ENCODE data around the gene STS. TPM values are rescaled to one million over a fixed set of nuclear protein-coding genes. Genes with fewer than 3 reads are reported as not detected.

STS gene
- total and polyA plus RNA-seq, 10 of the 15 experiments (the other 5 are each of a cell fraction or from before 2014, with no cell fraction given), result 1.6 to 19.4 (median 4.7) TPM

DNA sequence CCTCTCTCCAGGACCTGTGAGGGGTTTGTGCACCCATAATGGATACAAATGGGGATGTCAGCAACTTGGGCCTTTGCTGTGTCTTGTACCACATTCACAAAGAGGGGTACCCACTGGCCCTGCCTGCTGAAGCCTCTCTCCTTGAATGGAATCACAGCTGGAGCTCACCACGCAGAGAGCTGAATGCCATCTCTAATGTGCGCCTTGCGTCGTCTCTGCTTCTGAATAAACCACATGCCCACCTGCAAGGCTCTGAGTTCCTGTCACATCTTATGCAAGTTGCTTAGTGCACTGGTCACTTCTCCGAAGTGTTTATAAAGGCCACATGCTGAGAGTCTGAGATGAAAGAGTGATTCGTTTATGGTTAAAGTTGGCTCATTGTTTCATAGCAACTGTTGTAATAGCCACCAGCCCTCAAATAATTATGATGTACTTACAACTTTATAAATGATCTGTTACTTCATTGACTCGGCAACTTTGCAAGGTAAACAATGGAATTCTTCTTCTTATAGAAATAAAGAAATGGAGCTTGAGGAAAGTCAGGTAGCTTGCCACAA lies 6.6 kb downstream of the STS start (continued):
- TF ChIP-seq, protein P1, sequence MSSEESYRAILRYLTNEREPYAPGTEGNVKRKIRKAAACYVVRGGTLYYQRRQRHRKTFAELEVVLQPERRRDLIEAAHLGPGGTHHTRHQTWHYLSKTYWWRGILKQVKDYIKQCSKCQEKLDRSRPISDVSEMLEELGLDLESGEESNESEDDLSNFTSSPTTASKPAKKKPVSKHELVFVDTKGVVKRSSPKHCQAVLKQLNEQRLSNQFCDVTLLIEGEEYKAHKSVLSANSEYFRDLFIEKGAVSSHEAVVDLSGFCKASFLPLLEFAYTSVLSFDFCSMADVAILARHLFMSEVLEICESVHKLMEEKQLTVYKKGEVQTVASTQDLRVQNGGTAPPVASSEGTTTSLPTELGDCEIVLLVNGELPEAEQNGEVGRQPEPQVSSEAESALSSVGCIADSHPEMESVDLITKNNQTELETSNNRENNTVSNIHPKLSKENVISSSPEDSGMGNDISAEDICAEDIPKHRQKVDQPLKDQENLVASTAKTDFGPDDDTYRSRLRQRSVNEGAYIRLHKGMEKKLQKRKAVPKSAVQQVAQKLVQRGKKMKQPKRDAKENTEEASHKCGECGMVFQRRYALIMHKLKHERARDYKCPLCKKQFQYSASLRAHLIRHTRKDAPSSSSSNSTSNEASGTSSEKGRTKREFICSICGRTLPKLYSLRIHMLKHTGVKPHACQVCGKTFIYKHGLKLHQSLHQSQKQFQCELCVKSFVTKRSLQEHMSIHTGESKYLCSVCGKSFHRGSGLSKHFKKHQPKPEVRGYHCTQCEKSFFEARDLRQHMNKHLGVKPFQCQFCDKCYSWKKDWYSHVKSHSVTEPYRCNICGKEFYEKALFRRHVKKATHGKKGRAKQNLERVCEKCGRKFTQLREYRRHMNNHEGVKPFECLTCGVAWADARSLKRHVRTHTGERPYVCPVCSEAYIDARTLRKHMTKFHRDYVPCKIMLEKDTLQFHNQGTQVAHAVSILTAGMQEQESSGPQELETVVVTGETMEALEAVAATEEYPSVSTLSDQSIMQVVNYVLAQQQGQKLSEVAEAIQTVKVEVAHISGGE (CRISPR knock-in tag; IDR thresholded peaks at IDR 0.05), result no peak
- TF ChIP-seq RFX5 (IDR thresholded peaks at IDR 0.05; ENCODE audit: low read depth, low read length), result no peak
- TF ChIP-seq, protein P2, sequence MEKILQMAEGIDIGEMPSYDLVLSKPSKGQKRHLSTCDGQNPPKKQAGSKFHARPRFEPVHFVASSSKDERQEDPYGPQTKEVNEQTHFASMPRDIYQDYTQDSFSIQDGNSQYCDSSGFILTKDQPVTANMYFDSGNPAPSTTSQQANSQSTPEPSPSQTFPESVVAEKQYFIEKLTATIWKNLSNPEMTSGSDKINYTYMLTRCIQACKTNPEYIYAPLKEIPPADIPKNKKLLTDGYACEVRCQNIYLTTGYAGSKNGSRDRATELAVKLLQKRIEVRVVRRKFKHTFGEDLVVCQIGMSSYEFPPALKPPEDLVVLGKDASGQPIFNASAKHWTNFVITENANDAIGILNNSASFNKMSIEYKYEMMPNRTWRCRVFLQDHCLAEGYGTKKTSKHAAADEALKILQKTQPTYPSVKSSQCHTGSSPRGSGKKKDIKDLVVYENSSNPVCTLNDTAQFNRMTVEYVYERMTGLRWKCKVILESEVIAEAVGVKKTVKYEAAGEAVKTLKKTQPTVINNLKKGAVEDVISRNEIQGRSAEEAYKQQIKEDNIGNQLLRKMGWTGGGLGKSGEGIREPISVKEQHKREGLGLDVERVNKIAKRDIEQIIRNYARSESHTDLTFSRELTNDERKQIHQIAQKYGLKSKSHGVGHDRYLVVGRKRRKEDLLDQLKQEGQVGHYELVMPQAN (conservative IDR thresholded peaks at IDR 0.05), result no peak
- TF ChIP-seq SIX5 (IDR thresholded peaks at IDR 0.05; ENCODE audit: low read depth, low read length, severe bottlenecking), result no peak
- no peak for TF ChIP-seq SUZ12 (IDR thresholded peaks at IDR 0.05; ENCODE audit: unreplicated experiment)
- no peak for TF ChIP-seq ZZZ3 (IDR thresholded peaks at IDR 0.05; ENCODE audit: control insufficient read depth, insufficient read length, low read depth)
- TF ChIP-seq MYC (IDR thresholded peaks at IDR 0.05; ENCODE audit: insufficient read depth, insufficient read length, insufficient replicate concordance, low read length, severe bottlenecking), result no peak
- TF ChIP-seq, protein P3, sequence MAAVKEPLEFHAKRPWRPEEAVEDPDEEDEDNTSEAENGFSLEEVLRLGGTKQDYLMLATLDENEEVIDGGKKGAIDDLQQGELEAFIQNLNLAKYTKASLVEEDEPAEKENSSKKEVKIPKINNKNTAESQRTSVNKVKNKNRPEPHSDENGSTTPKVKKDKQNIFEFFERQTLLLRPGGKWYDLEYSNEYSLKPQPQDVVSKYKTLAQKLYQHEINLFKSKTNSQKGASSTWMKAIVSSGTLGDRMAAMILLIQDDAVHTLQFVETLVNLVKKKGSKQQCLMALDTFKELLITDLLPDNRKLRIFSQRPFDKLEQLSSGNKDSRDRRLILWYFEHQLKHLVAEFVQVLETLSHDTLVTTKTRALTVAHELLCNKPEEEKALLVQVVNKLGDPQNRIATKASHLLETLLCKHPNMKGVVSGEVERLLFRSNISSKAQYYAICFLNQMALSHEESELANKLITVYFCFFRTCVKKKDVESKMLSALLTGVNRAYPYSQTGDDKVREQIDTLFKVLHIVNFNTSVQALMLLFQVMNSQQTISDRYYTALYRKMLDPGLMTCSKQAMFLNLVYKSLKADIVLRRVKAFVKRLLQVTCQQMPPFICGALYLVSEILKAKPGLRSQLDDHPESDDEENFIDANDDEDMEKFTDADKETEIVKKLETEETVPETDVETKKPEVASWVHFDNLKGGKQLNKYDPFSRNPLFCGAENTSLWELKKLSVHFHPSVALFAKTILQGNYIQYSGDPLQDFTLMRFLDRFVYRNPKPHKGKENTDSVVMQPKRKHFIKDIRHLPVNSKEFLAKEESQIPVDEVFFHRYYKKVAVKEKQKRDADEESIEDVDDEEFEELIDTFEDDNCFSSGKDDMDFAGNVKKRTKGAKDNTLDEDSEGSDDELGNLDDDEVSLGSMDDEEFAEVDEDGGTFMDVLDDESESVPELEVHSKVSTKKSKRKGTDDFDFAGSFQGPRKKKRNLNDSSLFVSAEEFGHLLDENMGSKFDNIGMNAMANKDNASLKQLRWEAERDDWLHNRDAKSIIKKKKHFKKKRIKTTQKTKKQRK (IDR thresholded peaks at IDR 0.05; ENCODE audit: low read depth, low read length), result no peak
- TF ChIP-seq YY1 (IDR thresholded peaks at IDR 0.05; ENCODE audit: low read depth, low read length), result no peak
- no peak for TF ChIP-seq ETV6 (conservative IDR thresholded peaks at IDR 0.05 in 1 of 2, IDR thresholded peaks at IDR 0.05 in 1 of 2; ENCODE audit: borderline replicate concordance in 1 of 2, low read depth in 1 of 2)
- TF ChIP-seq RCOR1 (conservative IDR thresholded peaks at IDR 0.05; ENCODE audit: low read depth, low read length), result no peak
- TF ChIP-seq, protein P4, sequence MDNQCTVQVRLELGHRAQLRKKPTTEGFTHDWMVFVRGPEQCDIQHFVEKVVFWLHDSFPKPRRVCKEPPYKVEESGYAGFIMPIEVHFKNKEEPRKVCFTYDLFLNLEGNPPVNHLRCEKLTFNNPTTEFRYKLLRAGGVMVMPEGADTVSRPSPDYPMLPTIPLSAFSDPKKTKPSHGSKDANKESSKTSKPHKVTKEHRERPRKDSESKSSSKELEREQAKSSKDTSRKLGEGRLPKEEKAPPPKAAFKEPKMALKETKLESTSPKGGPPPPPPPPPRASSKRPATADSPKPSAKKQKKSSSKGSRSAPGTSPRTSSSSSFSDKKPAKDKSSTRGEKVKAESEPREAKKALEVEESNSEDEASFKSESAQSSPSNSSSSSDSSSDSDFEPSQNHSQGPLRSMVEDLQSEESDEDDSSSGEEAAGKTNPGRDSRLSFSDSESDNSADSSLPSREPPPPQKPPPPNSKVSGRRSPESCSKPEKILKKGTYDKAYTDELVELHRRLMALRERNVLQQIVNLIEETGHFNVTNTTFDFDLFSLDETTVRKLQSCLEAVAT (IDR thresholded peaks at IDR 0.05), result no peak
- TF ChIP-seq KLF5 (IDR thresholded peaks at IDR 0.05; ENCODE audit: partially characterized antibody), result no peak

All from GM12878 (cell line).